Measurements from ENCODE around the gene ZNF724. TPM values are rescaled to one million over a fixed set of nuclear protein-coding genes. Genes with fewer than 3 reads are reported as not detected.

The ZNF724 gene
- total and polyA plus RNA-seq, 2 of the 4 experiments (the other 2 are of a cell fraction): 1.8 to 20.1 TPM

- H3K36me3 ChIP-seq (ENCODE audit: control insufficient read depth, insufficient read depth, low read length): no peaks in the 10 kb centered on the region
- no peak for TF ChIP-seq FOS (IDR thresholded peaks at IDR 0.05; ENCODE audit: low read depth, low read length)
- TF ChIP-seq CEBPB (IDR thresholded peaks at IDR 0.05; ENCODE audit: low read depth, low read length): no peak
- no peak for TF ChIP-seq CTCF (conservative IDR thresholded peaks at IDR 0.05; ENCODE audit: low read depth, low read length)
- no peak for TF ChIP-seq MAFK (IDR thresholded peaks at IDR 0.05; ENCODE audit: low read depth, low read length)
- TF ChIP-seq BHLHE40 (IDR thresholded peaks at IDR 0.05; ENCODE audit: low read depth, low read length): no peak
- no peak for TF ChIP-seq RCOR1 (IDR thresholded peaks at IDR 0.05; ENCODE audit: insufficient replicate concordance, low read length)
- no peak for TF ChIP-seq RFX5 (IDR thresholded peaks at IDR 0.05; ENCODE audit: low read depth, low read length)
- no peak for TF ChIP-seq MXI1 (IDR thresholded peaks at IDR 0.05; ENCODE audit: borderline replicate concordance, low read depth, low read length)
- TF ChIP-seq MAZ (IDR thresholded peaks at IDR 0.05; ENCODE audit: borderline replicate concordance, low read depth, low read length): no peak
- H3K9me3 ChIP-seq (ENCODE audit: control insufficient read depth, insufficient read depth, low read length): peaks cover 14% of the 10 kb centered on the region
- no peak overlapping the region for H3K14ac ChIP-seq (replicated peaks; ENCODE audit: low read depth, low read length)
- H2BK5ac ChIP-seq (ENCODE audit: low read depth, low read length, poor library complexity, severe bottlenecking): no peak overlapping the region
- no peak overlapping the region for H2AK5ac ChIP-seq (ENCODE audit: low read depth, low read length)
- no peak overlapping the region for H2BK120ac ChIP-seq (ENCODE audit: low read depth, low read length)
- no peaks in the 10 kb centered on the region for H4K20me1 ChIP-seq (ENCODE audit: insufficient read depth, low read length)
- 22% methylated on average over 13 of the region's 39 CpGs; no CpG with 5 or more reads in 1 of the 2 experiments for WGBS, 2 experiments (ENCODE audit: extremely low coverage in 2 of 2, insufficient read length in 1 of 2)
- ChIA-PET POLR2A (ENCODE audit: unreplicated experiment) (no interaction called here), CTCF (no interaction called here)
- no peak overlapping the region for H3K9ac ChIP-seq (ENCODE audit: low read depth, low read length)
- no peak overlapping the region for H2BK20ac ChIP-seq (ENCODE audit: low read depth, low read length)
- no peak overlapping the region; the same call in 1 of the 2 replicates for H3K4me2 ChIP-seq (ENCODE audit: low read depth, low read length)
- dilution Hi-C loops (cut with HindIII; ENCODE audit: low sequenced_read_pairs, unreplicated experiment) (no loop called here), in situ Hi-C loops (cut with MboI; ENCODE audit: low sequenced_read_pairs) (no loop called here), intact Hi-C loops (cut with micrococcal nuclease) (no loop called here)
- H2AK9ac ChIP-seq (replicated peaks; ENCODE audit: low read depth, low read length, poor library complexity): no peak overlapping the region
- no TSS peak for BruUV-seq (replicated peaks)
- H3K18ac ChIP-seq (ENCODE audit: low read depth, low read length): no peak overlapping the region
- no peak overlapping the region for H4K5ac ChIP-seq (ENCODE audit: low read depth, low read length)
- H3K4me3 ChIP-seq (ENCODE audit: insufficient read depth, low read depth, low read length): no peak overlapping the region
- no peak overlapping the region for H3K56ac ChIP-seq (ENCODE audit: extremely low read depth, insufficient read depth, low read length)
- H3K27me3 ChIP-seq (ENCODE audit: control insufficient read depth, insufficient read depth, low read length): no peaks in the 10 kb centered on the region
- H3K9me1 ChIP-seq (ENCODE audit: insufficient read depth, low read length): no peaks in the 10 kb centered on the region
- H2AFZ ChIP-seq (replicated peaks; ENCODE audit: low read length, poor library complexity): peak overlapping the region; percentile 78
- H4K91ac ChIP-seq (ENCODE audit: insufficient read depth, low read depth, low read length): no peak overlapping the region
- H3K4ac ChIP-seq (ENCODE audit: low read depth, low read length): no peak overlapping the region
- no peak overlapping the region for H2BK15ac ChIP-seq (ENCODE audit: low read depth, low read length)
- no peaks in the 10 kb centered on the region for H3K79me1 ChIP-seq (ENCODE audit: low read depth in 1 of 2, low read length in 2 of 2)
- H3K4me1 ChIP-seq (ENCODE audit: control insufficient read depth, insufficient read depth, low read length): no peaks in the 10 kb centered on the region
- 0 out of 2 replicates have a peak, but pooled peaks have one; percentile 14 for ATAC-seq (ENCODE audit: low read depth)
- H4K8ac ChIP-seq (ENCODE audit: low read depth in 2 of 2, low read length in 2 of 2): no peak overlapping the region
- H3K27ac ChIP-seq (ENCODE audit: insufficient read depth, low read length): no peak overlapping the region
- H3K23ac ChIP-seq (ENCODE audit: low read depth, low read length): no peak overlapping the region
- DNase-seq: no peak
These were observed 46.3 kb downstream of the ZNF724 start for GRCh38 chr19:23203841-23204344.

Data from IMR-90 (cell line).